22Rv1 (cell line): ENCODE results near the gene KIAA1143.

Experiments
- CTCF ChIP-seq: fragments of 450-650 bp; IDR thresholded peaks from 2 replicates; pipeline ENCODE4 v1.5.1; 2017; ENCODE audit warnings: mild to moderate bottlenecking
- ZFX ChIP-seq: fragments of 450-650 bp; IDR thresholded peaks from 2 replicates; pipeline ENCODE4 v1.6.1; 2017; ENCODE audit warnings: antibody characterized with exemption, borderline replicate concordance

GRCh38 chr3:44782891-44783290 is 21.5 kb upstream of the KIAA1143 start:
- TF ChIP-seq CTCF = no peak
- no peak for TF ChIP-seq ZFX
